ENCODE measurements around the gene GRID1. TPM values are rescaled to one million over a fixed set of nuclear protein-coding genes. Genes with fewer than 3 reads are reported as not detected.

The GRID1 gene
- total and polyA plus RNA-seq, 10 of the 15 experiments (the other 5 are each of a cell fraction or from before 2014, with no cell fraction given) = 0.04 to 0.62 (median 0.08) TPM; not detected in 5

DNA sequence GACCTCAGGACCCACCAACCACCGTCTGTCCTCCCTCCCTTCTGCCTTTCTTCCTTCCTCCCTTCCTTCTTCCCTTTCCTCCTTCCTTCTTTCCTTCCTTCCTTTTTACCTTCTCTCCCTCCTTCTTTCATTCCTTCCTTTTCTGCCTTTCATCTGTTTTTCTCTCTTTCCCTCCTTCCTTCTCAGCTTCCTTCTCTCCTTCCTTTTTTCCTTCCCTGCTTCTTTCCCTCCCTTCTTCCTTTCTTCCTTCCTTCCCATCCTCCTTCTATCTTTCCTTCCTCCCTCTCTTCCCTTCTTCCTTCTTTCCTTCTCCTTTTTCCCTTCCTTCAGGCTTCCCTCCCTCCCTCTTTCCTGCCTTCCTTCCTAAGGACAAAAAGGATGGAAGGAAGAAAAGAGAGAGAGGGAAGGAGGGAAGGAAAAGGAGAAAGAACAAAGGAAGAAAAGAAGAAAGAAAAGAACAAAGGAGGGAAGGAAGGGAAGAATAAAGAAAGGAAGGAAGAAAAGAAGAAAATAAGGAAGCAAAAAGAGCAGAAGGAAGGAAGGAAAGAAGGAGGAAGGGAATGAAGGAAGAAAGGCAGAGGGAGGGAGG, 405.0 kb downstream of the GRID1 start (continued):
- TF ChIP-seq NR2C2 (IDR thresholded peaks at IDR 0.05; ENCODE audit: borderline replicate concordance, control insufficient read depth, insufficient read length, low read depth) = no peak
- TF ChIP-seq ZNF207 (IDR thresholded peaks at IDR 0.05; ENCODE audit: borderline replicate concordance) = no peak

DNA sequence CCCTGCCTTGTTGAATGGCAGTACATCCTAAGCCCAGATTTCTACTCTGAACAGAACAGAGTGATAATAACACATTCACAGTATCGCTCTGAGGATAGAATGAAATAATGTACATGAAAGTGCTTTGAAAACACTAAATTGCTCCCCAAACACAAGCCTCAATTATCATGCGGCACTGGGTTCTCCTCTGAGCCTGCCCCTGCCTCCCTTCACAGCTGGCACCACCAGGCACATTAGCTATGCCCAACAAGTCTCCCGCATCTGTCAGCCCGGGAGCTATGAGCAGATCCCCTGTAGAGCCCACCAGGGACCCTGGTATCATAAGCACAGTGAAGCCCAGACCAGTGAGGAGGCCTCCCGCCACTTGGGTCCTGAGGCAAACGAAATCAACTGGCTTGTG, 405.5 kb downstream of the GRID1 start:
- CTCF ChIA-PET = no interaction called here
- RAD21 ChIA-PET (ENCODE audit: unreplicated experiment) = no interaction called here

More for the DNA sequence above, 405.5 kb downstream of the GRID1 start:
- DNase-seq (ENCODE audit: low read depth, low spot score) (no peak), FAIRE-seq (no peak), ATAC-seq (no peak)
- H3K27ac ChIP-seq (ENCODE audit: control insufficient read depth, insufficient read depth) = no peak overlapping the region
- H3K27me3 ChIP-seq (replicated peaks in 1 of 2; ENCODE audit: control insufficient read depth in 2 of 2, insufficient read depth in 2 of 2, low read length in 1 of 2) = no peaks in the 10 kb centered on the region
- intact Hi-C loops (cut with micrococcal nuclease; ENCODE audit: unreplicated experiment) = no loop called here
- H3K9ac ChIP-seq (ENCODE audit: control insufficient read depth, insufficient read depth, low read length) = no peak overlapping the region
- SMC1A ChIA-PET (ENCODE audit: uncharacterized antibody, unreplicated experiment) = no interaction called here
- in situ Hi-C loops (cut with MboI) = no loop called here
- 68% methylated on average over 6 of the region's 6 CpGs for WGBS (ENCODE audit: insufficient coverage, insufficient replicate concordance, low lambda C conversion rate, missing lambda C conversion rate)
- TF ChIP-seq, protein P1, sequence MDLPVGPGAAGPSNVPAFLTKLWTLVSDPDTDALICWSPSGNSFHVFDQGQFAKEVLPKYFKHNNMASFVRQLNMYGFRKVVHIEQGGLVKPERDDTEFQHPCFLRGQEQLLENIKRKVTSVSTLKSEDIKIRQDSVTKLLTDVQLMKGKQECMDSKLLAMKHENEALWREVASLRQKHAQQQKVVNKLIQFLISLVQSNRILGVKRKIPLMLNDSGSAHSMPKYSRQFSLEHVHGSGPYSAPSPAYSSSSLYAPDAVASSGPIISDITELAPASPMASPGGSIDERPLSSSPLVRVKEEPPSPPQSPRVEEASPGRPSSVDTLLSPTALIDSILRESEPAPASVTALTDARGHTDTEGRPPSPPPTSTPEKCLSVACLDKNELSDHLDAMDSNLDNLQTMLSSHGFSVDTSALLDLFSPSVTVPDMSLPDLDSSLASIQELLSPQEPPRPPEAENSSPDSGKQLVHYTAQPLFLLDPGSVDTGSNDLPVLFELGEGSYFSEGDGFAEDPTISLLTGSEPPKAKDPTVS (IDR thresholded peaks at IDR 0.05; ENCODE audit: low read depth, low read length) = no peak
- no peak for TF ChIP-seq POU2F2 (IDR thresholded peaks at IDR 0.05; ENCODE audit: borderline replicate concordance, low read depth, low read length)
- H3K4me1 ChIP-seq (ENCODE audit: control insufficient read depth, insufficient read depth, low read length) = no peaks in the 10 kb centered on the region
- no peak overlapping the region for H3K4me3 ChIP-seq
- H3K9me3 ChIP-seq (replicated peaks; ENCODE audit: control insufficient read depth, insufficient read depth, low read length) = no peaks in the 10 kb centered on the region; the same call in 2 of the 3 replicates
- BruUV-seq (replicated peaks) = no TSS peak
- no peaks in the 10 kb centered on the region for H4K20me1 ChIP-seq (ENCODE audit: control insufficient read depth, insufficient read depth)
- no peaks in the 10 kb centered on the region for H3K79me2 ChIP-seq (ENCODE audit: control insufficient read depth, insufficient read depth, low read length)
- POLR2A ChIA-PET = no interaction called here
- H2AFZ ChIP-seq (ENCODE audit: control insufficient read depth, low read depth, low read length) = no peak overlapping the region
- H3K4me2 ChIP-seq (ENCODE audit: control insufficient read depth, insufficient read depth) = no peak overlapping the region
- no peaks in the 10 kb centered on the region for H3K36me3 ChIP-seq (ENCODE audit: control insufficient read depth in 2 of 2, insufficient read depth in 2 of 2, low read length in 1 of 2)
